Neuronal stem cell (in vitro differentiated cells): Measurements from ENCODE around the gene YIF1A.

Source experiments
- DNase-seq: peaks from one replicate; pipeline ENCODE4 v3.0.0-alpha.2; 2013; ENCODE audit warnings: low spot score
- H2AFZ ChIP-seq: one replicate; pipeline ENCODE4 v1.6.1; 2013; ENCODE audit warnings: mild to moderate bottlenecking, low read length, inconsistent platforms
- H2AK5ac ChIP-seq: 2 replicates; pipeline ENCODE4 v1.6.1; 2013; ENCODE audit warnings: low read depth, mild to moderate bottlenecking, inconsistent platforms, low read length, moderate library complexity, mixed read lengths
- H2BK120ac ChIP-seq: 2 replicates; pipeline ENCODE4 v1.6.1; 2013; ENCODE audit warnings: low read depth, mild to moderate bottlenecking, inconsistent platforms, low read length, moderate library complexity, mixed read lengths
- H2BK12ac ChIP-seq: one replicate; pipeline ENCODE4 v1.6.1; 2013; ENCODE audit warnings: low read length, inconsistent platforms
- H2BK15ac ChIP-seq: 2 replicates; pipeline ENCODE4 v1.6.1; 2013; ENCODE audit warnings: mild to moderate bottlenecking, low read length, inconsistent platforms, mixed read lengths
- H2BK5ac ChIP-seq: one replicate; pipeline ENCODE4 v1.6.1; 2013; ENCODE audit warnings: inconsistent platforms, mild to moderate bottlenecking, low read length, moderate library complexity
- H3K14ac ChIP-seq: one replicate; pipeline ENCODE4 v1.6.1; 2013; ENCODE audit warnings: low read length, inconsistent platforms
- H3K18ac ChIP-seq: 2 replicates; pipeline ENCODE4 v1.6.1; 2013; ENCODE audit warnings: low read length, inconsistent platforms
- H3K23ac ChIP-seq: 2 replicates; pipeline ENCODE4 v1.6.1; 2013; ENCODE audit warnings: low read depth, mild to moderate bottlenecking, mixed read lengths, low read length, inconsistent platforms; ENCODE audit not compliant: poor library complexity
- H3K27ac ChIP-seq: replicated peaks from 3 replicates; pipeline ENCODE4 v1.5.1; 2013; ENCODE audit warnings: low read length, inconsistent platforms
- H3K27me3 ChIP-seq, 3 experiments: 2 replicates each; pipeline ENCODE4 v1.6.1; 2013; ENCODE audit warnings: low read length in 3 of 3, mild to moderate bottlenecking in 2 of 3, inconsistent platforms in 1 of 3, low read depth in 1 of 3, mixed read lengths in 1 of 3, moderate library complexity in 1 of 3; ENCODE audit not compliant: control insufficient read depth in 3 of 3, insufficient read depth in 3 of 3
- H3K36me3 ChIP-seq, 2 donors: replicated peaks in 1 of 2; 2 replicates each; pipeline ENCODE4 v1.6.1; 2013; ENCODE audit warnings: low read length in 2 of 2; ENCODE audit not compliant: control insufficient read depth in 2 of 2, insufficient read depth in 2 of 2
- H3K4ac ChIP-seq: 2 replicates; pipeline ENCODE4 v1.6.1; 2013; ENCODE audit warnings: inconsistent platforms, mild to moderate bottlenecking, low read length, moderate library complexity
- H3K4me1 ChIP-seq, 2 donors: 1 replicate in 1 of 2; 2 replicates in 1 of 2; pipeline ENCODE4 v1.6.1; 2013; ENCODE audit warnings: low read length in 2 of 2, low read depth in 1 of 2; ENCODE audit not compliant: control insufficient read depth in 2 of 2, insufficient read depth in 1 of 2
- H3K4me2 ChIP-seq: one replicate; pipeline ENCODE4 v1.6.1; 2013; ENCODE audit warnings: mild to moderate bottlenecking, low read length, inconsistent platforms; ENCODE audit not compliant: insufficient read depth, poor library complexity, severe bottlenecking
- H3K4me3 ChIP-seq, 2 donors: 2 replicates each; pipeline ENCODE4 v1.5.1; 2013; ENCODE audit warnings: low read length in 2 of 2, mild to moderate bottlenecking in 2 of 2, inconsistent platforms in 1 of 2, moderate library complexity in 1 of 2
- H3K79me1 ChIP-seq: one replicate; pipeline ENCODE4 v1.6.1; 2013; ENCODE audit warnings: low read depth, mild to moderate bottlenecking, inconsistent platforms, low read length, moderate library complexity
- H3K9ac ChIP-seq: one replicate; pipeline ENCODE4 v1.6.1; 2013; ENCODE audit warnings: mild to moderate bottlenecking, low read depth, low read length, inconsistent platforms; ENCODE audit not compliant: poor library complexity
- H3K9me3 ChIP-seq, 2 donors: replicated peaks in 1 of 2; 2 replicates each; pipeline versions ENCODE3 to v1.6.1; 2013; ENCODE audit warnings: low read length in 2 of 2, mild to moderate bottlenecking in 2 of 2, inconsistent platforms in 1 of 2, low read depth in 1 of 2, mixed read lengths in 1 of 2, moderate library complexity in 1 of 2; ENCODE audit not compliant: control insufficient read depth in 2 of 2, insufficient read depth in 1 of 2
- H4K8ac ChIP-seq: one replicate; pipeline ENCODE4 v1.6.1; 2013; ENCODE audit warnings: low read depth, mild to moderate bottlenecking, inconsistent platforms, low read length, moderate library complexity
- H4K91ac ChIP-seq: one replicate; pipeline ENCODE4 v1.6.1; 2013; ENCODE audit warnings: low read length, low read depth, mild to moderate bottlenecking, inconsistent platforms; ENCODE audit not compliant: poor library complexity
- WGBS, 2 donors: extraction: QIAGEN DNeasy Blood & Tissue Kit; methylation state at CpG; one replicate each; pipeline ENCODE4 v1.1.7; 2013; ENCODE audit warnings: missing lambda C conversion rate in 2 of 2, mixed read lengths in 1 of 2; ENCODE audit not compliant: insufficient read length in 2 of 2, insufficient replicate concordance in 1 of 2; ENCODE audit errors: extremely low coverage in 2 of 2; 5-methylcytosine and 5-hydroxymethylcytosine counted together

YIF1A gene

GRCh38 chr11:66293352-66293751 is 4.4 kb upstream of the YIF1A start:
- no peak overlapping the region for H3K27ac ChIP-seq
- no peak for DNase-seq
- H4K91ac ChIP-seq = no peak overlapping the region
- H2BK12ac ChIP-seq = no peak overlapping the region
- no peak overlapping the region for H2BK120ac ChIP-seq
- H3K23ac ChIP-seq = no peak overlapping the region
- peaks cover 19 to 73% (median 40%) of the 10 kb centered on the region in 3 experiments for H3K27me3 ChIP-seq
- H3K18ac ChIP-seq = no peak overlapping the region
- H3K9me3 ChIP-seq = peaks cover 0 to 5% of the 10 kb centered on the region in 2 donors
- no peaks in the 10 kb centered on the region for H3K36me3 ChIP-seq
- H3K9ac ChIP-seq = no peak overlapping the region
- no peak overlapping the region for H3K4ac ChIP-seq
- no peak overlapping the region for H2BK15ac ChIP-seq
- H3K4me2 ChIP-seq = no peak overlapping the region
- no peak overlapping the region for H2AFZ ChIP-seq
- H3K4me1 ChIP-seq = peaks cover 5 to 10% of the 10 kb centered on the region in 2 donors
- H2BK5ac ChIP-seq = no peak overlapping the region
- H2AK5ac ChIP-seq = no peak overlapping the region
- no peak overlapping the region for H3K14ac ChIP-seq
- no CpG with 5 or more reads among the region's 4 CpGs for WGBS, 2 donors
- H4K8ac ChIP-seq = no peak overlapping the region
- H3K79me1 ChIP-seq = peaks cover 8% of the 10 kb centered on the region
- no peak overlapping the region for H3K4me3 ChIP-seq

DNA sequence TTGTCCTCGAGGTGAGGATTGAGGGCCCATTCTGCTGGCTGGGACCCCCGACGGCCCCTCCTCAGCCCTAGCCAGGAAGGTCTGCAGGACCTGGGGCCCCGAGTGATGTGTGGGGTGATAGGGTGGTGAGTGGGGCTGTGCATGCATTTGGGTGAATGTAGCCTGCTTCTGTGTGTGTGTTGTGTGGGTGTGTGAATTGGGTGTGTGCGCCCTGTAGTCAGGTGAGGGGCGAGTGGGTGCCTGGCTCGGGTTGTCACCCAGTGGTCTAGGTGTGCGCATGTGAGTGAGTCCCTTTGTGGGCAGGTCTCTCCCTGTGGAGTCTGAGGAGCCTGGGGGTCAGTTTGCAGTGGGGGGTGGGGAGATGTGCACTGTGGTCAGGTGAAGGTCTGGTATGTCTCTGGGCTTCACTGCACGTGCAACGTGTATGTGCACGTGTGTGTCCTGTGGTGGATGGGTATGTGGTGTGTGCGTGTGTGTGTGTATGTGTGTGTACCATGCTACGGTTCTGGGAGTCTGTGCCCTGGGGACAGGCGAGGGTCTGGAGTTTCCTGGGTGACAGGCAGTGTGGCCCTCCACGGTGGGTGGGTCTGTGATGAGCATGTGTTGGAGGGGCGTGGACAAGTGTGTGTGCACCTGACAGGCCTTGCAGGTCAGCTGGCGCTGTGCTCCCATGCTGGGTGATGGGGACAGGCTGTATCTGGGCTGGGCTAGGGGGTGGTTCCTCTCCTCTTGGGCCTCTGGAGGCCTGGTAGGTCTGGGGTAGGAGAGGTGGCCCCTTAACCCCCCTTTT is 3.8 kb upstream of the YIF1A start:
- DNase-seq = no peak
- Histone ChIP-seq H2AK5ac (no peak overlapping the region), H3K9me3 (peaks cover 0 to 5% of the 10 kb centered on the region in 2 donors), H3K4ac (no peak overlapping the region), H2BK120ac (no peak overlapping the region), H3K23ac (peak overlapping the region; percentile 85), H3K79me1 (peaks cover 8% of the 10 kb centered on the region), H3K4me3 (no peak overlapping the region), H3K27me3 (peaks cover 19 to 67% (median 40%) of the 10 kb centered on the region in 3 experiments), H2BK5ac (no peak overlapping the region), H2BK15ac (peak overlapping the region; percentile 24), H3K4me2 (peak overlapping the region; percentile 57), H2BK12ac (no peak overlapping the region), H4K91ac (peak overlapping the region; percentile 22), H3K18ac (peak overlapping the region; percentile 85), H3K36me3 (no peaks in the 10 kb centered on the region), H3K27ac (no peak overlapping the region), H3K9ac (no peak overlapping the region), H3K4me1 (peaks cover 9 to 13% of the 10 kb centered on the region in 2 donors), H2AFZ (no peak overlapping the region), H4K8ac (no peak overlapping the region), H3K14ac (peak overlapping the region; percentile 63)
- WGBS, 2 donors = no CpG with 5 or more reads among the region's 17 CpGs

GRCh38 chr11:66291706-66292542 is 3.0 kb upstream of the YIF1A start, which contains the start of gene TMEM151A:
TSS of gene TMEM151A (plus strand) at chr11:66291894. CDS start at chr11:66292014, 120 bp downstream.
- H3K79me1 ChIP-seq = peaks cover 8% of the 10 kb centered on the region
- peaks cover 19 to 58% (median 40%) of the 10 kb centered on the region in 3 experiments for H3K27me3 ChIP-seq
- peaks cover 9 to 14% of the 10 kb centered on the region in 2 donors for H3K4me1 ChIP-seq
- DNase-seq = no peak
- H3K23ac ChIP-seq = peak within 1 kb of the TSS; percentile 85
- H4K8ac ChIP-seq = no peak within 1 kb of the TSS
- no peak within 1 kb of the TSS for H3K9ac ChIP-seq
- no peak within 1 kb of the TSS for H3K4ac ChIP-seq
- peak within 1 kb of the TSS; percentile 24 for H2BK15ac ChIP-seq
- H3K9me3 ChIP-seq = peaks cover 0 to 5% of the 10 kb centered on the region in 2 donors
- H2AK5ac ChIP-seq = no peak within 1 kb of the TSS
- H3K4me3 ChIP-seq = peak within 1 kb of the TSS in 1 of 2 donors; percentile 71
- peaks cover 0 to 4% of the 10 kb centered on the region in 2 donors for H3K36me3 ChIP-seq
- H3K14ac ChIP-seq = peak within 1 kb of the TSS; percentile 2
- H2BK12ac ChIP-seq = no peak within 1 kb of the TSS
- peak within 1 kb of the TSS; percentile 66 for H2BK5ac ChIP-seq
- WGBS, 2 donors = no CpG with 5 or more reads among the region's 95 CpGs
- H2BK120ac ChIP-seq = no peak within 1 kb of the TSS
- peak within 1 kb of the TSS; percentile 22 for H4K91ac ChIP-seq
- H3K18ac ChIP-seq = peak within 1 kb of the TSS; percentile 85
- H2AFZ ChIP-seq = peak within 1 kb of the TSS; percentile 68
- peak within 1 kb of the TSS; percentile 57 for H3K4me2 ChIP-seq
- no peak within 1 kb of the TSS for H3K27ac ChIP-seq
